ENCODE results near the gene AGAP1. TPM values are rescaled to one million over a fixed set of nuclear protein-coding genes. Genes with fewer than 3 reads are reported as not detected.
A peak's percentile ranks its signal among the peaks of the same experiment; 100 is the strongest.

The AGAP1 gene
- total RNA-seq, 1 donor from 2014 or later: 17.5 TPM

DNA sequence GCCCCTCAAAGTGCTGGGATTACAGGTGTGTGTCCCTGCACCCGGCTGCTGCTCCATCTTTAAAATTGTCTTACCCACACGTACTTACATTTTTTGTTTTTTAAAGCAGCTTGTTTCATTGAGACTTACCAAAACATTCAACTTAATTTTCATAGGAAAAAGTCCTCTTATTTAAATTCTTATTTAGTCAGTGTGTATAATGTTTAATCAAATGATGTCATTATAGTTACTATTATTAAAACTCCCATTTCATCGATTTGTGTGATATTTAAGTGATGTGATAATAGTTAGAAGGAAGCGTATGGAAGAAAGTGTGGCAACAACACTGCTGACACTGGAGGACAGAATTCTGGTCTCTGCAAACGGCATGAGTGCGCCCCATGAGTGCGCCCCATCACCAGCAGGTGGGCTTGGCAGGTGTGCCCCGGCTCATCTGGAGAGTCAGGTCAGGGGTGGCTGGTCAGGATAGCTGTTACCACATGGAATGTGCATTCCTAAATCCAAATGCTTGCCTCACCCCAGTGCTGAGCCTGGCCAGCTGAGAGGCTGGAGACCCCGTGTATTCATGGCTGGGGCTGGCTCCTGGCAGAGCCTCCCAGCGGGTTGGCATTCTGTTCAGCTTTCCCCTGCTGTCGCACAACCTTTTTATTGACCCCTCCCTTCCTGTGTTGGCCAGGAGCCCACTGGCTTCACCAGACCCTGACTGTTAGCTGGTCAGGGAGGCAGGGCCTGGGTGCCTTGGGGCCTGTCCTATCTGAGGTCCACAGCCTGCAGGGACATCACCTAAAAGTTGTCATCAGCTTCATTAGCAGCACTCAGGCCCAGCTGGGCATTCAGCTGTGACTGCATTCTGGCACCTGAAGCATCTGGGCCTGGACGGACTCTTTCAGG, 79.7 kb downstream of the AGAP1 start:
- H3K4me3 ChIP-seq (ENCODE audit: low read depth, low read length): no peak overlapping the region
- TF ChIP-seq, protein P1, sequence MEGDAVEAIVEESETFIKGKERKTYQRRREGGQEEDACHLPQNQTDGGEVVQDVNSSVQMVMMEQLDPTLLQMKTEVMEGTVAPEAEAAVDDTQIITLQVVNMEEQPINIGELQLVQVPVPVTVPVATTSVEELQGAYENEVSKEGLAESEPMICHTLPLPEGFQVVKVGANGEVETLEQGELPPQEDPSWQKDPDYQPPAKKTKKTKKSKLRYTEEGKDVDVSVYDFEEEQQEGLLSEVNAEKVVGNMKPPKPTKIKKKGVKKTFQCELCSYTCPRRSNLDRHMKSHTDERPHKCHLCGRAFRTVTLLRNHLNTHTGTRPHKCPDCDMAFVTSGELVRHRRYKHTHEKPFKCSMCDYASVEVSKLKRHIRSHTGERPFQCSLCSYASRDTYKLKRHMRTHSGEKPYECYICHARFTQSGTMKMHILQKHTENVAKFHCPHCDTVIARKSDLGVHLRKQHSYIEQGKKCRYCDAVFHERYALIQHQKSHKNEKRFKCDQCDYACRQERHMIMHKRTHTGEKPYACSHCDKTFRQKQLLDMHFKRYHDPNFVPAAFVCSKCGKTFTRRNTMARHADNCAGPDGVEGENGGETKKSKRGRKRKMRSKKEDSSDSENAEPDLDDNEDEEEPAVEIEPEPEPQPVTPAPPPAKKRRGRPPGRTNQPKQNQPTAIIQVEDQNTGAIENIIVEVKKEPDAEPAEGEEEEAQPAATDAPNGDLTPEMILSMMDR (conservative IDR thresholded peaks at IDR 0.05; ENCODE audit: low read depth, low read length): peak; percentile 10
- no peak for DNase-seq (ENCODE audit: low read depth)

DNA sequence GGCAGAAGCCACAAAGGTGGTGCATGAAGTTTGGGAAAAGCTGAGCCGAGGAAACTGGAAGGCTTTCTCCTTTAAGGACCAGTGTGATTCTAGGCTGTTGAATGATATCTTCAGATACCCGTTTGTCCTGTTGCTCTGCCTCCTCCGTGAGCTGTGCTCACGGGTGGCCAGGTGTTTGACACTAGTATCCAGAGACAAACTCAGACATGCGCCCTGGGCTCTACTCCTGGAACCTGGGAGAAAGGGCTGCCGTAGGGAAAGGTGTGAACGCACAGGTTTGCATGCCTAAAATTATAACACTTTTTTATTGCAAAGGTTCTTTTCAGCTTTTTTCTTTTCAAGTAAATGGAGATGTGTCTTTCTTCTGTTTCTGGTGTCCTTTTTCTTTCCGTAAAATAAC, 81.6 kb downstream of the AGAP1 start:
- no peak overlapping the region for H3K4me3 ChIP-seq (ENCODE audit: low read depth, low read length)
- TF ChIP-seq, protein P1 (conservative IDR thresholded peaks at IDR 0.05; ENCODE audit: low read depth, low read length): no peak
- DNase-seq (ENCODE audit: low read depth): no peak

GRCh38 chr2:235575904-235576303, 82.1 kb downstream of the AGAP1 start:
- no peak for DNase-seq (ENCODE audit: low read depth)
- TF ChIP-seq, protein P1 (conservative IDR thresholded peaks at IDR 0.05; ENCODE audit: low read depth, low read length): no peak
- H3K4me3 ChIP-seq (ENCODE audit: low read depth, low read length): no peak overlapping the region

GRCh38 chr2:235576337-235576910, 82.6 kb downstream of the AGAP1 start:
- no peak for DNase-seq (ENCODE audit: low read depth)
- TF ChIP-seq, protein P1 (conservative IDR thresholded peaks at IDR 0.05; ENCODE audit: low read depth, low read length): no peak
- H3K4me3 ChIP-seq (ENCODE audit: low read depth, low read length): no peak overlapping the region

GRCh38 chr2:235577404-235578330, 83.8 kb downstream of the AGAP1 start:
- no peak for DNase-seq (ENCODE audit: low read depth)
- no peak overlapping the region for H3K4me3 ChIP-seq (ENCODE audit: low read depth, low read length)
- TF ChIP-seq, protein P1 (conservative IDR thresholded peaks at IDR 0.05; ENCODE audit: low read depth, low read length): no peak

DNA sequence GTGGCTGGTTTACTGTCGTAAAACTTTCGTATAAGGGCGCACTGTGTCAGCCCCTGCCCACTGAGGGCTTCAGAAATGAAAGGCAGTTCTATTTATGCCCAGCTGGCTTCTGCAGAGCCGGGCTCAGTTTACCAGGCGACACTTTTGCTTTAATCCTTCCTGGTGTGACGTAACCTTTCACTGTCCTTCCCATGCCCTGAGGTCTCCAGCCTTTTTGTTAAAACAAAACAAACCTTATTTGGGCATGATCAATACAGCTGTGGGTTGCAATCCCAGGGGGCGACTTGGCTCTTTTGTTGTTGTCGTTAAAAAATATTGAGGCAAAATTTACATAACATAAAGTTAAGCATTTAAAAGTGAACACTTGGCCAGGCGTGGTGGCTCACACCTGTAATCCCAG, 85.3 kb downstream of the AGAP1 start:
- TF ChIP-seq, protein P1 (conservative IDR thresholded peaks at IDR 0.05; ENCODE audit: low read depth, low read length): no peak
- no peak for DNase-seq (ENCODE audit: low read depth)
- H3K4me3 ChIP-seq (ENCODE audit: low read depth, low read length): no peak overlapping the region

Measured in epithelial cell of proximal tubule (primary cell).